ENCODE measurements around the gene EIF1.
"Not testable (repeated sequence)": the region's sequence is repeated elsewhere in the genome, so short reads cannot be mapped to it uniquely, and the experiment has no call there.

EIF1 gene

DNA sequence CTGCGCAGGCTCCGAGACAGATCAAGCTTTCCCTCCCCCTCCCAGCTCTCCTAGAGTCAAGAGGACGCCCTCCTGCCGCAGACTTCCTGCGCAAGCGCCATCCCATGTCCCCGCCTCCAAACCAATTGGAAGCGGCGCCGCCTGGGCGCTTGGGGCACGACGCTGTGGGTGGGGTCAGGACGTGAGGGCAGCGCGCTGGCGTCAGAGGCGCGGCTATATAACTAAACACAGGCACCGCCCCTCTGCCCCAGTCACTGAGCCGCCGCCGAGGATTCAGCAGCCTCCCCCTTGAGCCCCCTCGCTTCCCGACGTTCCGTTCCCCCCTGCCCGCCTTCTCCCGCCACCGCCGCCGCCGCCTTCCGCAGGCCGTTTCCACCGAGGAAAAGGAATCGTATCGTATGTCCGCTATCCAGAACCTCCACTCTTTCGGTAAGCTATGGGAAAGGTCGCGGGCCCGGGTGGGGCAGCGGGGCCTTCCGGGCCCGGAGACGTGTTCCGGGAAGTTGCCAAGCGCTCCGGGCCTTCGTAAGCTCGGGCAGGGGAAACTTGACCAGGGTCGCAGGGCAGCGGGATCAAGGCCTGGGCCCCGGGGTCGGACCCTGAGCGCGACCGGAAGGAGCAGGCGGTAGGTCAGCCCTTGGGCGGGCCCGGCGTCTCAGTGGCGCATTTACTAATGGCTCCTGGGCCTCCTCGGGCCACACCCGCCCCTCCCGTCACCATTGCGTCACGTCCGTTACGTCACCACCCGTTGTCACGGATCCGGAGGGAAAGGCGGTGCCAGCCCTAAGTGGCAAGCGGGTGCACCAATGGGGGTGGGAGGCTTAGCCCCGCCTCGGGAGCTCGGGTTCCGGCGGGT is at the start of gene EIF1:
Gene EIF1 (plus strand): TSS at position 245 of the 856 bp plus-strand sequence. CDS start 154 bp downstream, at position 399.
- DNase-seq, result peak; percentile 99

DNA sequence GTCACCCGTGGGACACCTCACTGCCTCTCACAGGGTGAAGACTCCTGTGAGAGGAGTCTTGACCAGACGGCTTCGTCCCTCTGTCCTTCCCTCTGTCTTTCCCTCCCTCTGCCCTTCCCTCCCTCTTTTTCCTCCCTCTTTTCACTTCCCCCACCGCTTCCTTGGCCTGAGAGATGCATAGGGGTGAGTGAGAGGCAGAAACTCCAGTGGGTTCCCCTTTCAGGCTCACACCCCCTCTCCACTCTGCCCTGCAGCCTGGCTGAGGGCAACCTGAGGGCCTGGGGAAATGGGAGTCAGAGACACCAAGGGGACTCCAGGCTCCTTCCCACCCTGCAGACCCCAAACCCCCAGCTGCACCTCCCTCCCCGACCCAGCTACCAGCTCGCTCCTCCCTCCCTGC is 49.7 kb upstream of the EIF1 start:
- DNase-seq, result no peak

DNA sequence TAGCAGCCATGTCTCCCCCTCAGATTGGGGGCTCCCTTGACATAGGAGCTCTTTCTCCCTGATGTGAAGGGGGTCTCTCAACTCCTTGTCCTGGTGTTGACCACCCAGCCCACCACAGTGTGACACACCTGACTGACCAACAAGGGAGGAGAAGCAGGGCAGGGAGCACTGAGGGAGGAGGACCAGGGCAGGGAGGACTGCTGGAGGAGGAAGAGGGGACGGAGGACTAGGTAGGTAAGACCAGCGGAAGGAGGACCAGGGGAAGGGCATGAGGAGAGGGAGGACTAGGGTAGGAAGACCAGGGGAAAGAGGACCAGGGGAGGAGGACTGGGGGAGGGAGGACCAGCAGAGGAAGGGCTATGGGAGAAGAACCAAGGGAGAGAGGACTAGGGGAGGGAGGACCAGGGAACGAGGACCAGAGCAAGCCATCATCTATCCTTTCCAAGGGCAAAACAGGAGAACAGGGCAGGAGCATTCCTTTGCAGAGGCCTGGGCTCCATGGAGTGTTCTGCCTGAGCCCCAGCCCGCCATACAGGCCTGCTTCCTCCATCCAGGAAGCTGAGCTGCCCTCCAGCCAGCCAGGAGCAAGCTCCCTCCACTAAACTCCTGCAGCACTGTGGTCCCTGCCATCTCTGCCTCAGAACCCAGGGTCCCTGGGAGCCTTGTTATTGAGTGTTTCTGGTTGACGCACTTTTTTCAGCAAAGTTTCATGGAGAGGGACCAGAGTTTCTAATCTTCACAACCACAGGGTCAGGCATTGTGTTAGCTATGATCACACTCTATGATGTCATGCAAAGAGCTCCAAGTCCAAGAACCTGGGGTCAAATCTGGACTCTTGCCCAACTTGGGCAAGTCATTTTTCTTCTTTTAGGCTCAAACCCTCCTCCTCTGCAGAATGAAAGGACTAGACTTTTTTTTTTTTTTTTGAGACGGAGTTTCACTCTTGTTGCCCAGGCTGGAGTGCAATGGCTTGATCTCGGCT is 48.9 kb upstream of the EIF1 start:
- DNase-seq, result no peak

DNA sequence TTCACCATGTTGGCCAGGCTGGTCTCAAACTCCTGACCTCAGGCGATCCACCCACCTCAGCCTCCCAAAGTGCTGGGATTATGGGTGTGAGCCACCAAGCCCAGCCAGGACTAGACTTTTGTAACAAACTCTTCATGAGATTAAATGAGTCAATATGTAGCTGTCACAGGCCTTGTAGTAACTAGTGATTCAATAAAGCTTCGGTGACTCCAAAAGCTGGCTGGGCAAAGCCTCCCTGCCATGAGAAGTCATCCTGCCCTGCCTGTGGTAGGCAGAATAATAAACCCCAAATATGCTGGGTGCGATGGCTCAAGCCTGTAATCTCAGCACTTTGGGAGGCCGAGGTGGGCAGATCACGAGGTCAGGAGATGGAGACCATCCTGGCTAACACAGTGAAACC is 48.1 kb upstream of the EIF1 start:
- DNase-seq, result not testable (repeated sequence)

DNA sequence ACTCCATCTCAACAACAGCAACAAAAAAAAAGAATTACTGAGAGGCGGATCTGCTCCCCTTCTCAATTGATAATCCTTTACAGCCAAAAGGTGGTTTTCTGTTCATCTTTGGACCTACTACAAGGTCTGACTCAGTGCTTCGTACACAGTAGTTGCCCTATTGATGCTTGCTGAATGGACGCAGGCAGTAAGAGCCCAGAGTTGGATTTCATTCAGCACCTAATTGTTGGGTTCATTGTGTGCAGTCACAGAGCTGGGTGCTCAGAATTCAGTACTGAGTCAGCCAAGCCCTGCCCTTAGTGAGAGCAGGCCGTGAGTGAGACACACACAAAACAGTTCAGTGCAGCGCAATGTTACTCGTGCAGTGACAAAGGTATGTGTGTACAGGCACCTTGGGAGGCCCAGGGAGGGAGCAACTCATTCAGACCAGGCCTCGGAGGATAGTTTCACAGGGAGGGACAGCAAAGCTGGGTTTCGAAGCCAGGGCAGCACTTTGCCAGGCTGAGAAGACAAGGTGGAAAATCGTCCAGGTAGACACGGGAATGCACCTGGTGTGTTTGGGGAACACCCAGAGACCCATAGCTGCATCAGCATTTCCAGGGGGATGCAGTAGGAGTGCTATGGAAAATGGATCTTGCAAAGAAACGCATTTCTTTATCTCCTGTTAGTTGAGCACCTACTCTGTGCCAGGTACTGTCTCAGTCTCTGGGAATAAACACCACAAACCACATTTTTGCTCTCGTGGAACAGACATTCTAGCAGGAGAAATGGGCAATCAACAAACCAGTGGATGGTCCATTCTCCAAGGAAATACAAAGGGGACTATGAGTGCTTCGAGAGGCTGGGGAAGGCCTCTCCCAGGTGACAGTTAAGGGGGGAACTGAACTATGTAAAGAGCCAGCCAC is 46.2 kb upstream of the EIF1 start:
- DNase-seq, result no peak

DNA sequence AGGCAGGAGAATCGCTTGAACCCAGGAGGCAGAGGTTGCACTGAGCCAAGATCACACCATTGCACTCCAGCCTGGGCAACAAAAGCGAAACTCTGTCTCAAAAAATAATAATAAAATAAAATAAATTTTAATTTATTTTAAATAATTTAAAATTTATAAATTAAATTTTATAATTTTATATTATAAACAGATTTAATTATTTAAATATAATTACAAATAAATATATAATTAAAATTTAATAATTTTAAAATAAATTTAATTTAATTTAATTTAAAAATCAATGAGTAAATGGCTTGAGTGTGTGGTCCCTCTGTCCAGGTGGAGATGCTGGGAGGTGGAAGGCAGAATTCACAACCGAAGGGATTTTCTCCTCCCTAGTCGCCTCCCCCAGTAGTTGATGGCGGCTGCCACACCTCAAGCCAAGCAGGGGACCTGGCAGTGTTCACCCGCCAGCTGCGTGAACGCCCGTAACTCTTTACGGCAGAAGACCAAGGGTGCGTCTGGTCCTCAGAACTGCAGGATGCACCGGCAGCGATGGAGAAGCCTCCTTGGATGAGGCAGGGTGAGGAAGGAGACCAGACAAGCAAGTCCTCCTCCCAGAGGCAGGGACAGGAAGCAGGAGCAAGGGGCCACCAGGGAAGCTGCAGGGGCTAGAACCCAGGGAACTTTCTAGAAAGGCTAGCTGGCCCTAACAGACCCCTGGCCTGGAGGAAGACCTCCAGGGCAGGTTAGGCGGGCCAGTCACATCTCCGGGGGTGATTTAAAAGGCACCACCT is 41.5 kb upstream of the EIF1 start:
- DNase-seq, result peak; percentile 43

DNA sequence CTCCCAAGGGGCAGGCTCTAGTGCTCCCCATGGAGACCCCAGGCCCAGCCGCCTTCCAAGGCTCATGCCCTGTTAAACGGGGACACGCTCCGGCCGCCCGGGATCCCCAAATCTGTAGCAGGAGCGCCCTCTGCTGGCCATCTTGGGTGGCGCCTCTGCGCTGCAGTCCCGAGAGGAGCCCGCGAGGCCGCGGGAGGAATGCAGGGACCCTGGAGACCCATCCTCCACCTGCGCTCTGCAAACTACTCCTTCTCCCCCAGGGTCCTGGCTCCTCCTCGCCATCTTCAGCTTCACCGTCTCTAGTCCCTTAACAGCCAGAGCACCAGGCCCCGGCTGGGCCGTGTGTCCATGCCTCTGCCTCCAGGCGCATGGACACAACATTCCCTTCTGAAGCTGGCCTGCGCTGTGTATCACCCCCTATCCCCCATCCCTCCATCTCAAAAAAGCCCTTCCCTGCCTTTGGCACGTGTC is 40.7 kb upstream of the EIF1 start:
- peak; percentile 86 for DNase-seq

DNA sequence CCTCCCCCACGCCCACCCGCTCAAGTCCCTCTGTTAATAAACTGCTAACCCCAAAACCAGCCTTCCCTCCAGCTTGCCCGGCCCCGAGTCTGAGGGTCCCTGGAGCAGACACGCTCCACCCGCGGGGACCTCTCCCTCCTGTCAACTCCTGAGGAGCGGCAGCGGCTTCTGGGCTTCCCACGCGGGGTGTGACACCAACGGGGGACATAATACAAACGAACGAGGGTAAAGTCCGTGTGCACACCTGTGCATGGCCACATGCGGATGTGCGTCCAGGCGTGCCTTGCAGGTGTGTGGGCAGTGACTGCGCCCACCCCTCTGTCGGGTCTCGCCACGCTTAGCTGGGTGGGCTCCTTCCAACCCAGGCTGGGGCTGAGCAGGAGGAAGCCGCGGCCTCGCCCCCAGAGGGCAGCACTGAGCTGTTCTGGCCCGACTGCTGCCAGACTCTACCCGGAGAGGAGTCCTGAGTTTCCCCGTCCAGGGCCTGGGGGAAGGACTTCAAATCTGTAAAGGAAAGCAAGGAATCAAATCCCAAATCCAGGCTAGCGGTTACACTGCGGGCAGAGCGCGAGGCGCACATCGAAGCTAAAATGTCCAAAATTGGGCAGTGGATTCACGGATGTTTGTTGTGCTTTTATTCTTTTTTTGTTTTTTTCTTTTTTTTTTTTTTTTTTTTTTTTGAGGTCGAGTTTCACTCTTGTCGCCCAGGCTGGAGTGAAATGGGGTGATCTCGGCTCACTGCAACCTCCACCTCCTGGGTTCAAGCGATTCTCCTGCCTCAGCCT is 40.1 kb upstream of the EIF1 start:
- DNase-seq, result peak; percentile 73

DNA sequence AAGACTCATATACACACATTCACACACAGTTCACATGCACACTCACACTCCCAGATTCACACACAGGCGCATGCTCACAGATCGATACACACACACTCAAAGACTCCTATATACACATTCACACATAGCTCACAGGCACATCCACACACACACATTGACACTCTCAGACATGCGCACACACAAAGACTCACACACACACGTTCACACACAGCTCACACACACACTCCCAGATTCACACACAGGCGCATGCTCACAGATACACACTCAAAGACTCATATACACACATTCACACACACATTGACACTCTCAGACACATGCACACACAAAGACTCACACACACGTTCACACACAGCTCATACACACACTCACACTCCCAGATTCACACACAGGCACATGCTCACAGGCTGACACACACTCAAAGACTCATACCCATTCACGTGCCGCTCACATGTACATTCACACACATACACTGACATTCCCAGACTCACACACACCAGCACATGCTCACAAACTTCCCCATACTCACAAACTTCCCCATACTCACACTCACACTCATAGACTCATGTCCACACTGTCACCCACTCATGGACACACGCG is 38.7 kb upstream of the EIF1 start:
- no peak for DNase-seq

DNA sequence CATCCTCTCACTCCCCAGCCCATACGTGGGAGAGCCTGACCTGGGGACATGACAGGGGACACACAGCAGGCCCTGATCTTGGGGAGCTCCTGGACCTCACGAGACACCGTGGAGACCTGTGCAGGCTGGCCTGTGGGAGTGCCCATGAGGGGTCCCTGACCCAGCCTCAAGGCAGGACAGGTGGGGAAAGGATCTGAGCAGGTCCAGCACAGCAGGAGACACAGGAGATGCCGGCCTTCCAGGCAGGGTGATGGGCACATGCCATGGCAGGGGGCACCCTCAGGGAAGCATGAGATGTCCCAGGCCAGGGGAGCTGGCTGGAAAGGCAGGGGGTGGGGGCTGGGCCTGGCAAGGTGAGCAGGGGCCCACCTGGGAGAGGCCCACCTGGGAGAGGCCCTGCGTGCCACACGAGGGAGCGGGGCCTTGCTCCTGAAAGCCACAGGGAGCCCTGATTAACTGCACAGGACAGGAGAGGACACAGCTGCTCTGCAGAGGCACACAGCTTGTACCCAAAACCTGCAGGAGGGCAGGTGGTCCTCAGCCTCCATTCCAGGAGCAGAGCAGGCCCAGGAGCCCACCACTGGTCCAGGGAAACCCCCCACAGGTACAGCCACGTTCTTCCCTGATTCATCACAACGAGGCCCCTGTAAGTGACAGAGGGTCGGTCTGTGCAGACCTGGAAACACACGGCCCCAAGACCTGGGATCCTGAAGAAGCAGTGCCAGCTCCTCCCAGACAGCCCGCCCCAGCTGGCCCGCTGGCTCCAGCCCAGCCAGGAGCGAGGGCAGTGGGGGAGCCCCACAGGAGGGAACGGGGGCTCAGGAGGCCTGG is 37.7 kb upstream of the EIF1 start:
- DNase-seq, result no peak

DNA sequence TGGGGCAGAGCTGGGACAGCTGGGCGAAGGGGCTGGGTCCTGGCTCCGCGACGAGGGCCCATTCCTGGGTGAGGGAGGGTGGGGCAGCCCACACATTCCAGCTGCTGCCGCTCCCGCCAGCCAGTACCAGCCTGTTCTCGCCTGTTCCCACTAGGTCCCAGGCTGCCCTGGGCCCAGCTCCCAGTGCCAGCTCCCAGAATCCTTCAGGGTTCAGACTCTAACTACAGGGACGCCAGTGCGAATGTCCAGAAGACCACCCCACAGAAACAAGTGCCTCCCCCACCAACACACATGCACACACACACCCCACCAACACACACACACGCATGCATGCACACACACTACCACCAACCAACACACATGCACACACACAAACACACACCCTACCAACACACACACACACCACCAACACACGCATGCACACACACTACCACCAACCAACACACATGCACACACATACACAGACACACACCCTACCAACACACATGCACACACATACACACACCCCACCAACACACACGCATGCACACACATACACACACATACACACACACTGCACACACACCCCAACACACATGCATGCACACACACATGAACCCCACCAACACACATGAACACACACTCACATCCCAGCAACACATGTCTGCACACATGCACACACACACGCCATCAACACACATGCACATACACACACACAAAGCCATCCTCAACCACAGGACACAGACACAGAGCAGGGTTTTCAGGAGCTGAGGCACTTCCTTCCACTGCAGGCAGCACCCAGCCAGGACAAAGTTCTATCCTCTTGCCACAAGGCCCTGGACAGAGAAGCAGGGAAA is 36.8 kb upstream of the EIF1 start:
- DNase-seq, result no peak

DNA sequence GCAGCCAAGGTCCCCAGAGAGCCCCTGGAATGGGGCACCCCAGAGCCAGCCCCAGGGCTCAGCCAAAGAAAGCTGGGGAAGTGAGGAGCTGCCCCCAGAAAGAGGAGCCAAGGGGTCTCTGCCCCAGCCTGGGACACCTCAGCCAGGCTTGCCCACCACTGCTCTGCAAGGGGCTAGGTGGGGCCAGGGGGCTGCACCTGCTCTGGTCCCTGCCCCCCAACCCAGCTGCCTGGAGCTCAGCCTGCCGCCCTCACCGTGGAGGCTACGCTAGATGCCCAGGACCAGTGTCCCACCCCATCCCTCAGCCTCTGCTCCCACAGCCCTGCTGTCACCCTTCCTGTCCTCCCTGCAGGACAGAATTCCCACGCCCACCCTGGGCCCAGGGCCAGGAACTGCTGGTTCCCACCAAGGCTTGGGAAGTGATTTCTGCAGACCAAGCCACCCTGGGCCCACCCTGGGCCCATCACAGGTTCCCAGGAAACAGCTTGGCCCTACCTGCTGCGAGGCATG is 36.2 kb upstream of the EIF1 start:
- no peak for DNase-seq

DNA sequence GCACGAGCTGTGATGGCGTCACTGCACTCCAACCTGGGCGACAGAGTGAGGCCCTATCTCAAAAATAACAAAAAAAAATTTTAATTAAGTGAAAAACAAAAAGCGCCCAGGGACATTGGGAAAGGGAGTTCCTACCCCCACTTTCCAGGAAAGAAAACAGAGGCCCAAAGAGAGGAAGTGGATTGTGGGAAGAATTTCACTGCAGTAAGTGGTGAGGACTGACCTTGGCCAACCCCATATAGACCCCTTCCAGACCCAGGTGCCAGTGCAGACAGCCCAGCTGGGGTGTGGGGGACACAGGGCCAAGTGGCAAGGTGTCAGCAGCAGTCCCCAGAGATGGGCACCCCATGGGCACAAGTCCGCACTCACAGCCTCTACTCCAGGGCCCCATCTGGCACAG is 35.3 kb upstream of the EIF1 start:
- no peak for DNase-seq

DNA sequence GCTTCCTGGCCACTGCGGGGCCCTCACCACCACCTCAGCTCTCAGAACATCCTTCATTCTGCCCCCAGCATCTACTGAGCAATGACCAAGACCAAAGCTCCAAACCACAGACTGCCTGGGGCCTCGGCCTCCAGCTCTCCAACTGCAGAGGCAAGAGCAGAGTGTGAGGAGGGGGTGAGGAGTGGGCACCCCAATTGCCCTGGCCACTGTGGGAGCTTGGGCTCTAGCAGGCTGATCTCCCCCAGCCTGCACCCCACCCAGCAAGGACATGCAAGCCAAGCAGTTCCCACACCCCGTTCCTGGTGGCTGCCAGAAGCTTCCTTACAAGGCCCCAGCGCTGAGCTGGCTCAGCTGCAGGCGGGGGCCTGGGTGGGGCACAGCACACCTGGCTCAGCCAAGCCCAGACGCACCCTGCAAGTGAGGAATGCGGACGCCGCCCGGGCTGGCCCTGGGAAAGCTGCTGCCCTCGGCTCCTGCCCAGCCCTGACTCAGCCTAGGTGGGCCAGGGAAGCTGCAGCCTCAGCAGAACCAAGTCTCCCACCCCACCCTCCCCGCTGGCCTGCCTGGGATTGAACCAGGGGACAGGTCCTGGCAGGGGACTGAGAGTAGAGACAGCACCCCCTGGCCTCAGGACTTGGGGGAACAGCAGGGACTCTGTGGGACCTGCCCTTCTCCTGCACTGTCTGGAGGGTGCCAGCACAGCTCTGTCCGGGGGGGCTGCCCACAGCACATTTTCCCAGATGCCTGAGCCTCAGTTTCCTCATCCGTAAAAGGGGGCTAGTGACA is 34.6 kb upstream of the EIF1 start:
- no peak for DNase-seq

DNA sequence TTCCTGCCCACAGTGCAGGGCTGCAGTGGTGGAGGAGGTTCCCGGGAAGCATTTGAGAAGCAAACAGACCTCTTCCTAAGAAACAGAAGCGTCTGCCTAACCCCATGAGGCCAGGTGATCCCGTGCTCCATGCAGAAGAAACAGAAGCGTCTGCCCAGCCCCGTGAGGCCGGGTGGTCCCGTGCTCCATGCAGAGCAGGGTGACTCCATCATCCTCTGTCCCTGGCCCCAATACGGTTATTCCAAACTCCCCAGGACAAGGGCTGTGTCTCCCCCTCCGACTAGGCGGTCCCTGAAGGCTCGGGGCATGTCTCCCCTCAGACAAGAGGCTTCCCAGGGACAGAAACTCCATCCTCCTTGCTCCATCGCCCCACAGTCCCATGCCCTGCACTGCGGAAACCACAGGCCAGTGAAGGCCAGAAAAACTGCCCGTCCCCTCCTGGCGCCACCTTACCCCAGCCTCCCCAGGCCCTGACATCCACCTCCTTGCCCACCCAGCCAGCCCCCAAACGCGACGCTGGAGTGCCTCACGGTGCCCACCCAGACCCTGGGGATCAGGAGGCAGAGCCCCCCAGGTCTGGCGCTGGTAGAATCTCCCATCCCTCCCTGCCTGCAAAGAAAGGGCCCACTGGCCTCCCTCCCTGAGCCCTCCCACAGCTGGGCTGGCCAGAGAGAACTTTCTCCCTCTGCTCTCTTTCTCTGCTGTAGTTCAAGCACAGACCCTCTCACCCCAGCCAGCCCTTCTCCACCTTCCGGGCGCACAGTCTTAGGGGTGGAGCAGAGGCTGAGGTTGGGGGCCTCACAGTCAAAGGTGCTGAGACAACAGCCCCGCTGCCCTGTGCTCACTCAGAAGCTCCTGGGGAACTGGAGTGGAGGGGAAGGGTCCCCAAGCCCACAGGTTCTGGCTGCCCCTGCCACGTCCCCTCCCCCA is 33.7 kb upstream of the EIF1 start:
- no peak for DNase-seq

DNA sequence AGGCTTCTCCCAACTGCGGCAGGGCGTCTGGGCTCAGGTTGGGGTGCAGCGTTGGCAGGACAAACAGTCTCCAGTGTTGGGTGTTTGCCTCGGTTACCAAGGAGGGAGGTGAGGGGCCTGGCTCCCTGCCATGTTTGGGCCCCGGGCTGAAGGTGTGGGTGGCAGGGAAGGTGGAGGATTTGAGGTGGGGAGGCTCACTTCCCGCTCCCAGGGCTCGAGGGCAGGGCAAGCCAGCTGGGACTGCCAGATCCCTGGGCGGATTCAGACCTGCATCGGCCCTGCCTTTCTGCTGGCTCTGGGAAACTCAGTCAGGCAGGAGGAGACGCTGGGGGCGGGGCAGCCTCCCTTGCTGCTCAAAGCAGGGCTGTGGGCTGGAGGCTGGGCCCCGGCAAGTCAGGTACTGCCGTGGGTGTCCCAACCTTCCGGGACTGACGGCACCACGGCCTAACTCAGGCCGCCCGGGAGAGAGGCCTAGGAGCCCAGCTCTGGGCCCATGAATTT is 33.0 kb upstream of the EIF1 start:
- peak; percentile 24 for DNase-seq

Data from NCI-H2227 treated with DMSO at 0.1 percent for 48 hours (cell line).